GM23248 (cell line): ENCODE measurements around the gene PTPRK. TPM values are rescaled to one million over a fixed set of nuclear protein-coding genes. Genes with fewer than 3 reads are reported as not detected.

Source experiments
- DNase-seq: peaks from one replicate; pipeline ENCODE4 v3.0.0-alpha.2; 2015
- H2AFZ ChIP-seq: fragments of 200-600 bp; sonication (generic); 2 replicates; pipeline ENCODE4 v1.6.1; 2016; ENCODE audit warnings: antibody characterized with exemption
- H3F3A ChIP-seq: fragments of 200-600 bp; sonication (generic); 2 replicates; pipeline ENCODE4 v1.6.1; 2016; ENCODE audit warnings: mild to moderate bottlenecking, antibody characterized with exemption, mixed run types; ENCODE audit not compliant: insufficient read depth
- H3K27ac ChIP-seq: fragments of 200-600 bp; sonication (generic); 2 replicates; pipeline ENCODE4 v1.5.1; 2016; ENCODE audit warnings: mild to moderate bottlenecking
- H3K27me3 ChIP-seq: fragments of 200-600 bp; sonication (generic); replicated peaks from 2 replicates; pipeline ENCODE4 v1.6.1; 2016; ENCODE audit warnings: mild to moderate bottlenecking; ENCODE audit not compliant: insufficient read depth
- H3K36me3 ChIP-seq: fragments of 200-600 bp; sonication (generic); 2 replicates; pipeline ENCODE4 v1.6.1; 2016; ENCODE audit warnings: low read depth, mild to moderate bottlenecking
- H3K4me1 ChIP-seq: fragments of 200-600 bp; sonication (generic); 2 replicates; pipeline ENCODE4 v1.6.1; 2016; ENCODE audit warnings: mild to moderate bottlenecking; ENCODE audit not compliant: insufficient read depth
- H3K4me2 ChIP-seq: fragments of 200-600 bp; sonication (generic); one replicate; pipeline ENCODE4 v1.6.1; 2016; ENCODE audit warnings: mild to moderate bottlenecking; ENCODE audit not compliant: unreplicated experiment
- H3K4me3 ChIP-seq: fragments of 200-600 bp; sonication (generic); 2 replicates; pipeline ENCODE4 v1.5.1; 2016; ENCODE audit warnings: mild to moderate bottlenecking
- H3K79me2 ChIP-seq: fragments of 200-600 bp; sonication (generic); 2 replicates; pipeline ENCODE4 v1.6.1; 2016; ENCODE audit warnings: mild to moderate bottlenecking; ENCODE audit not compliant: insufficient read depth
- H3K9ac ChIP-seq: fragments of 200-600 bp; sonication (generic); 2 replicates; pipeline ENCODE4 v1.6.1; 2016; ENCODE audit warnings: mild to moderate bottlenecking
- H3K9me2 ChIP-seq: fragments of 200-600 bp; sonication (generic); 2 replicates; pipeline ENCODE4 v1.6.1; 2016; ENCODE audit warnings: mixed run types, mild to moderate bottlenecking, moderate library complexity; ENCODE audit not compliant: insufficient read depth
- H3K9me3 ChIP-seq: fragments of 200-600 bp; sonication (generic); one replicate; pipeline ENCODE4 v1.6.1; 2017; ENCODE audit warnings: low read depth
- H4K20me1 ChIP-seq: fragments of 200-600 bp; sonication (generic); 2 replicates; pipeline ENCODE4 v1.6.0; 2016; ENCODE audit not compliant: insufficient read depth
- EZH2 ChIP-seq: fragments of 200-600 bp; sonication (generic); IDR thresholded peaks from 2 replicates; pipeline ENCODE4 v1.6.1; 2018; ENCODE audit warnings: antibody characterized with exemption, mild to moderate bottlenecking; ENCODE audit not compliant: insufficient read depth, poor library complexity, severe bottlenecking
- EZH2phosphoT487 ChIP-seq: fragments of 200-600 bp; sonication (generic); IDR thresholded peaks from 2 replicates; pipeline ENCODE4 v1.6.1; 2018; ENCODE audit warnings: antibody characterized with exemption, moderate library complexity, mild to moderate bottlenecking, low read depth; ENCODE audit not compliant: insufficient read depth
- WGBS, 2 experiments: methylation state at CpG; one replicate each; pipeline ENCODE4 v1.1.6; 2015 to 2017; ENCODE audit warnings: low lambda C conversion rate in 2 of 2, low coverage in 1 of 2; ENCODE audit errors: missing lambda C conversion rate in 2 of 2; 5-methylcytosine and 5-hydroxymethylcytosine counted together
- in situ Hi-C: fragments of 300-500 bp; cut with MboI; formaldehyde crosslinking; loops from 2 replicates; pipeline ENCODE4 v1.15.0; 2020
- polyA plus RNA-seq: library from polyadenylated mRNA; unstranded; fragments of >200 nt; fragmentation: Nextera tagmentation; extraction: Ambion mirVana; gene quantifications from 2 replicates; pipeline ENCODE4 v1.2.1, GENCODE V29; 2016
- total RNA-seq: library from RNA; depleted of rRNA; stranded (reverse); fragments of >200 nt; shearing (Covaris generic); gene quantifications from 2 replicates; pipeline ENCODE4 v1.2.3, GENCODE V29; 2014; rRNA removed

The PTPRK gene
- total RNA-seq (23.1 and 34.5 TPM in 2 replicates), polyA plus RNA-seq (22.3 and 24.6 TPM in 2 replicates)

DNA sequence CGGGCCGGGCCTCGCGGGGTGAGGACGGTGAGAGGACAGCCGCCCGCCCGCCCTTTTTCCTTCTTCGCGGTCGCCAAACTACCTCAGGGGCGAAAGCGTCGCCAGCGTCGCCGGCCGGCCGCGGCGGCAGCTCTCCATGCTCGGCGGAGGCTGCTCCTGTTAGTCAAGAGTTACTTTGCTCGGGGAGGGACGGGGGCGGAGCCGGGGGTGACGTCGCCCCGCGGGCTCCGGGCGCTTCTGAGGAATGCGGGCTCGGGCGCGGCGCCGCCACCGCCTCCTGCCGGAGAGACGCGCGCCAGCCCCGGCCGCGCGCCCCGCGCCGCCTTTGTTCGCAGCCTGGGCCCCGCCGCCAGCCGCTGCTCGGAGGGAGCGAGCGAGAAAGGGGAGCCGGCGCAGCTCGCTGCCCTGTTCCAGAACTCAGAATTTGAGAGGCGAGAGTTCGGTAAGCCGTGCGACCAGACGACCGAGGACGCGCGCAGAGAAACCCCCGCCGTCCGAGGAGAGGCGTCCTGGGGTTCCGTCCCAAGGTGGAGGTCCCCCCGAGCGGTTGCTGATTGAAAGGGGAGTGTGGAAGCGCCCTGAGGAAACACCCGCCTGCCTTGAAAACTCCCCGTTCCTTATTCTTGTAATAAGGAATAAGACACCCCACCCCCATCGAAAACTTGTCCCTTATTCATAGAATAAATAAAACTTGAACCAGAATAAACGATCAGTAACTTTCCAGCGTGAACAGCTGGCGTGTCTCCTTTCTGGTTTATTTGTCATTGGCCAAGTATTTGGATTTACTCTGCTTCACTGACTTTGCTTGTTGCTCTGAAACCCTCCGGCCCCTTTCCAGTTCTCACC lies at the start of gene PTPRK:
TSS of gene PTPRK (minus strand) at position 164 of the 846 bp plus-strand sequence. CDS start 241 bp downstream, outside the sequence.
- H3F3A ChIP-seq: peaks cover 13% of the 10 kb centered on the region
- peaks cover 44% of the 10 kb centered on the region for H3K79me2 ChIP-seq
- peak within 1 kb of the TSS; percentile 89 for H3K9ac ChIP-seq
- peak; percentile 98 for DNase-seq
- H3K9me2 ChIP-seq: no peaks in the 10 kb centered on the region
- peak within 1 kb of the TSS; percentile 88 for H3K27ac ChIP-seq
- no peaks in the 10 kb centered on the region for H3K36me3 ChIP-seq
- peaks cover 27% of the 10 kb centered on the region for H3K4me1 ChIP-seq
- peak within 1 kb of the TSS; percentile 96 for H2AFZ ChIP-seq
- in situ Hi-C loops: loop anchor here (10.0 to 25.0 kb wide), 3 partner anchors 194 to 783 kb away; no protein-coding TSS in a partner anchor
- WGBS, 2 experiments: 0 to 1% methylated on average over 29 to 81 of the region's 85 CpGs
- H3K4me3 ChIP-seq: peak within 1 kb of the TSS; percentile 95
- H3K4me2 ChIP-seq: peak within 1 kb of the TSS; percentile 96
- H3K9me3 ChIP-seq: no peaks in the 10 kb centered on the region
- no peaks in the 10 kb centered on the region for H4K20me1 ChIP-seq
- H3K27me3 ChIP-seq: no peaks in the 10 kb centered on the region
- TF ChIP-seq EZH2phosphoT487 (no peak), EZH2 (no peak)

DNA sequence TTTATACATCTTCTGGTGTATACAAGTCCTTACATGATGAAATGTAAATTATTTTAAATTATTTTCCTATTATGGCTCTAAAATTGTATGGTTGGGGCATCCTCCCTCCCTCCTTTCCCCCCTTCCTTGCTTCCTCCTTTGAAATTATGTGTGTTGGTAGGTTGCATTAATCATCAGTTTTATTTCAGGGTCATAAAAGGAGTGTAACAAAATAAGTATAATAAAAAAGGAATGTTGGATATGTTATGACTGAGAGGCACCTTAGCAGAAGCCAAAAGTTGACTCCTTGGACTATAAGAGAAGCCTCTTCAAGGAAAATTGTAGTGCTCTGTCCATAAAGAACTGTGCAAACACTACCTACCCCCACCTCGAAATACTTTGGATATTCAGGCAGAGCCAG lies 46.6 kb upstream of the PTPRK start:
- DNase-seq: peak; percentile 56
- WGBS, 2 experiments: 93 to 96% methylated on average over 1 of the region's 1 CpG
- no peak for TF ChIP-seq EZH2
- no peak for TF ChIP-seq EZH2phosphoT487

DNA sequence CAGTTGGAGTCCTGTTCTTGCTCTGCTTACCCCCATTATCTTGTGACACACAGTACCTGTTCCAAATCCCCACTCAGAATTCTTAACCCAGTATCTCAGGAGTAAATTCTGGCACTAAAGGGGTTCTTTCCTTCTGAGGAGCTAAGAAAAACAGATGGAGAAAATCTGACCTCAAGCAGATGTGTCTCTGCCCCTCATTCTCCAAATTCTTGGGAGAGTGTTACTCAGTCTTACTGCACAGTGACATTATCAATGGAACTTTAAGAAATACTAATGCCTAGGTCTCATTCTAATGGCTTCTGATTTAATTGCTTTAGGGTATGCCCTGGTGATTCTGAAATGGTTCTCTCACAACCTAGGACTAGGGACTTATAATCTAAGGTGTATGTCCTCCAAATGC lies 40.6 kb upstream of the PTPRK start:
- H2AFZ ChIP-seq: 0 out of 2 replicates have a peak overlapping the region, but pooled peaks have one; percentile 30
- in situ Hi-C loops: no loop called here

More for the DNA sequence above, 46.6 kb upstream of the PTPRK start:
- Histone ChIP-seq H3K27ac (peak overlapping the region; percentile 14; the same call in 1 of the 2 replicates), H3K9me2 (no peaks in the 10 kb centered on the region; the same call in 1 of the 2 replicates), H3K4me3 (0 out of 2 replicates have a peak overlapping the region, but pooled peaks have one; percentile 9), H3K9ac (no peak overlapping the region), H3K4me1 (peaks cover 46% of the 10 kb centered on the region), H3K79me2 (no peaks in the 10 kb centered on the region), H3K36me3 (no peaks in the 10 kb centered on the region), H2AFZ (no peak overlapping the region), H3K9me3 (no peaks in the 10 kb centered on the region), H3K27me3 (no peaks in the 10 kb centered on the region), H3F3A (peaks cover 13% of the 10 kb centered on the region; the same call in 1 of the 2 replicates), H4K20me1 (no peaks in the 10 kb centered on the region), H3K4me2 (peak overlapping the region; percentile 45)
- in situ Hi-C loops: no loop called here

DNA sequence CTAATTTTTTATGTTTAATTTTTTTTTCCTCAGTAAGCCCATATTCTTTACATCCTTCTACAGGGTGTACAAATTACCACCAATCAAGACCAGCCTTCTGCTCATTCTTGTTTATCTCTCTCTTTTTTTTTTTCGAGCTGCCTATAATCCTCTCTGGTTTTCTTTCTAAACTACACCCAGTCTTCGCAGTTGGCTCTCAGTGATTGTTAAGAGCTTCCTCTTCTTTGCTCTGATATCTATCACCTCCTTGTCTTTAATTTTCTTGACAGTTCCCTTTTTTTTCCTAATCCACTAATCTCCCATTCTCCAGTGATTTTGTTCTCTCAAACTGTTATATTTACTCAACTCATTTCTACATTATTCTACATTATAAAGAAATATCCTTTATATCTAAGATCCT lies 38.5 kb upstream of the PTPRK start:
- Histone ChIP-seq H3K79me2 (no peaks in the 10 kb centered on the region), H3K27me3 (no peaks in the 10 kb centered on the region), H3K9me3 (no peaks in the 10 kb centered on the region), H3K9ac (no peak overlapping the region), H2AFZ (no peak overlapping the region), H4K20me1 (no peaks in the 10 kb centered on the region), H3F3A (no peaks in the 10 kb centered on the region), H3K36me3 (no peaks in the 10 kb centered on the region), H3K4me2 (no peak overlapping the region), H3K27ac (no peak overlapping the region), H3K4me3 (no peak overlapping the region), H3K4me1 (no peaks in the 10 kb centered on the region), H3K9me2 (no peaks in the 10 kb centered on the region)
- no peak for DNase-seq
- in situ Hi-C loops: no loop called here
- WGBS, 2 experiments: 59 to 68% methylated on average over 2 of the region's 2 CpGs
- TF ChIP-seq EZH2phosphoT487: no peak
- no peak for TF ChIP-seq EZH2

More for the DNA sequence above, 40.6 kb upstream of the PTPRK start:
- Histone ChIP-seq H3K9ac (no peak overlapping the region), H3K36me3 (no peaks in the 10 kb centered on the region), H3K79me2 (no peaks in the 10 kb centered on the region), H3K4me3 (no peak overlapping the region), H3K4me2 (no peak overlapping the region), H3K4me1 (no peaks in the 10 kb centered on the region), H3K9me2 (no peaks in the 10 kb centered on the region; the same call in 1 of the 2 replicates), H3K27ac (no peak overlapping the region), H4K20me1 (no peaks in the 10 kb centered on the region), H3F3A (no peaks in the 10 kb centered on the region), H3K27me3 (no peaks in the 10 kb centered on the region), H3K9me3 (no peaks in the 10 kb centered on the region)
- TF ChIP-seq EZH2 (no peak), EZH2phosphoT487 (no peak)
- no peak for DNase-seq
